Breast epithelium (tissue), 3 donors: ENCODE measurements around the gene NEDD4.

ENCODE experiments used
- POLR2A ChIP-seq: fragments of 450-650 bp; IDR thresholded peaks from one replicate; pipeline ENCODE4 v1.6.1; 2016; ENCODE audit warnings: antibody characterized with exemption, mild to moderate bottlenecking, moderate library complexity
- TF ChIP-seq, protein P1 (sequence below), 3 donors: fragments of 450-650 bp; IDR thresholded peaks; one replicate each; pipeline ENCODE4 v1.5.1; 2016 to 2017; ENCODE audit warnings: antibody characterized with exemption in 3 of 3, mild to moderate bottlenecking in 3 of 3, moderate library complexity in 3 of 3

DNA sequence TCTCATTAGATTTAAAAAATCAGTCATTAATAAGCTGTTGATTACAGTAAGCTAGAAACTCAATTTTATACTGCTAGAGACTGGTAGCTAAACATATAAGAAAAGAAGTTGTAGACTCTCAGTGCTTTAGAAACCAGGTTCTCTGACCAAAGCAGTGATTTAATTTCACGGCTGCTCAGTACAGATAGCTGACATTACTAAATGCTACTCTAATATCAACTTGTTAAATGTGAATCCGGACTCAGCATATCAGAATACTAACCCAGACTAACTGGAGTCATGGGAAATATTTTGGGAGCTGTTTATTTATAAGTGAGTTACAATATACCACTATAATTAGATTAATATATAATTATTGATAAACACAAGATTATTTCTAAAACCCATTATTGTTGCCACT, 80.4 kb downstream of the NEDD4 start:
- TF ChIP-seq, protein P1, sequence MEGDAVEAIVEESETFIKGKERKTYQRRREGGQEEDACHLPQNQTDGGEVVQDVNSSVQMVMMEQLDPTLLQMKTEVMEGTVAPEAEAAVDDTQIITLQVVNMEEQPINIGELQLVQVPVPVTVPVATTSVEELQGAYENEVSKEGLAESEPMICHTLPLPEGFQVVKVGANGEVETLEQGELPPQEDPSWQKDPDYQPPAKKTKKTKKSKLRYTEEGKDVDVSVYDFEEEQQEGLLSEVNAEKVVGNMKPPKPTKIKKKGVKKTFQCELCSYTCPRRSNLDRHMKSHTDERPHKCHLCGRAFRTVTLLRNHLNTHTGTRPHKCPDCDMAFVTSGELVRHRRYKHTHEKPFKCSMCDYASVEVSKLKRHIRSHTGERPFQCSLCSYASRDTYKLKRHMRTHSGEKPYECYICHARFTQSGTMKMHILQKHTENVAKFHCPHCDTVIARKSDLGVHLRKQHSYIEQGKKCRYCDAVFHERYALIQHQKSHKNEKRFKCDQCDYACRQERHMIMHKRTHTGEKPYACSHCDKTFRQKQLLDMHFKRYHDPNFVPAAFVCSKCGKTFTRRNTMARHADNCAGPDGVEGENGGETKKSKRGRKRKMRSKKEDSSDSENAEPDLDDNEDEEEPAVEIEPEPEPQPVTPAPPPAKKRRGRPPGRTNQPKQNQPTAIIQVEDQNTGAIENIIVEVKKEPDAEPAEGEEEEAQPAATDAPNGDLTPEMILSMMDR (IDR thresholded peaks at IDR 0.05): no peak
- no peak for TF ChIP-seq POLR2A
